Naive thymus-derived CD8-positive, alpha-beta T cell (primary cell): ENCODE data around the gene SASH1. TPM values are rescaled to one million over a fixed set of nuclear protein-coding genes. Genes with fewer than 3 reads are reported as not detected.

Experiments used
- ATAC-seq, 2 donors: fragments of 150-1000 bp; cut with Tn5 transposase in 1 of 2; sonication (Bioruptor Pico), chemical (Tn5 transposase) in 1 of 2; 1 replicate in 1 of 2; 2 replicates in 1 of 2; pipeline ENCODE4 v1.10.0; 2021; ENCODE audit warnings: mild to moderate bottlenecking in 2 of 2, moderate library complexity in 2 of 2
- POLR2A ChIA-PET: fragments of 350-600 bp; sonication (Branson Sonifier 250); formaldehyde crosslinking; loops from one replicate; lab custom pipeline; 2021; ENCODE audit warnings: antibody characterized with exemption; lab: Charles Lee
- DNase-seq, 10 donors: peaks; one replicate each; pipeline versions ENCODE4 v3.0.0 to v3.0.0-alpha.2; 2020 to 2022
- H3K27ac Mint-ChIP-seq, 10 donors: one replicate each; pipeline ENCODE4 v1.8.0; 2020 to 2022; ENCODE audit warnings: mild to moderate bottlenecking in 10 of 10, mixed read lengths in 10 of 10, moderate library complexity in 4 of 10, inconsistent platforms in 1 of 10
- H3K27me3 Mint-ChIP-seq, 5 donors: one replicate each; pipeline ENCODE4 v1.8.0; 2021 to 2022; ENCODE audit warnings: mixed read lengths in 5 of 5
- H3K36me3 Mint-ChIP-seq, 3 donors: one replicate each; pipeline ENCODE4 v1.8.0; 2020 to 2022; ENCODE audit warnings: mixed read lengths in 3 of 3, mild to moderate bottlenecking in 2 of 3, inconsistent platforms in 1 of 3
- H3K4me1 Mint-ChIP-seq, 4 donors: one replicate each; pipeline ENCODE4 v1.8.0; 2021 to 2022; ENCODE audit warnings: mixed read lengths in 4 of 4
- H3K4me3 Mint-ChIP-seq, 10 donors: one replicate each; pipeline ENCODE4 v1.8.0; 2020 to 2022; ENCODE audit warnings: mild to moderate bottlenecking in 10 of 10, mixed read lengths in 10 of 10, moderate library complexity in 6 of 10, inconsistent platforms in 1 of 10
- H3K9me3 Mint-ChIP-seq, 9 donors: one replicate each; pipeline ENCODE4 v1.8.0; 2020 to 2022; ENCODE audit warnings: mixed read lengths in 9 of 9, mild to moderate bottlenecking in 3 of 9, inconsistent platforms in 1 of 9, moderate library complexity in 1 of 9
- polyA plus RNA-seq, 3 donors: library from polyadenylated mRNA; unstranded; fragments of 300-500 nt; fragmentation: Illumina TruSeq; gene quantifications; one replicate each; pipeline ENCODE4 v1.2.3, GENCODE V29; 2021
- total RNA-seq, 8 experiments: library from RNA in 2 of 8; stranded (reverse) in 2 of 8; gene quantifications; one replicate each; pipeline ENCODE4 v1.2.3 and lab custom pipeline; 2021 to 2026

SASH1 gene
- total and polyA plus RNA-seq, 5 experiments from 2014 or later = not detected

DNA sequence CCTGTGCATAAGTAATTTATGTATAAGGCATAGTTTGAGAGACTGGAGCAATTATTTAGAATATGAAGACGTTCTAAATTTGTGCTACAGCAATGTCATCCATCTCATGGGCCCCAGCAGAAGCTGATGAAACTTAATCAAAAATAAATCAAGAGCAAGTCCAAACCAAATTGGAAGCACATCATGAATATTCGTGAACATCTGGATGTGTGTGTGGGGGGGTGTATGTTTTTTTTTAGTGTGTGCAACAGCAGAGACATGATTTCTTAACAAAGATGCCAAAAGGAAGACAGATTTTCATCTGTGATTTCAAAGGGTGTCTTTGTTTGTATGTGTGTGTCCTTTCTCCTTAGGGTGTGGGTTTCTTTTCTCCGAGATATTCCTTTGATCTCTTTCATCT is 58.9 kb downstream of the SASH1 start:
- Mint-ChIP-seq H3K4me3 (no peak overlapping the region), H3K27me3 (peaks cover 3 to 19% (median 11%) of the 10 kb centered on the region in 5 donors), H3K9me3 (peaks cover 0 to 2% (median 0%) of the 10 kb centered on the region in 9 donors), H3K36me3 (no peaks in the 10 kb centered on the region), H3K4me1 (no peaks in the 10 kb centered on the region), H3K27ac (no peak overlapping the region)
- no peak for DNase-seq
- POLR2A ChIA-PET = no interaction called here
- ATAC-seq = no peak

DNA sequence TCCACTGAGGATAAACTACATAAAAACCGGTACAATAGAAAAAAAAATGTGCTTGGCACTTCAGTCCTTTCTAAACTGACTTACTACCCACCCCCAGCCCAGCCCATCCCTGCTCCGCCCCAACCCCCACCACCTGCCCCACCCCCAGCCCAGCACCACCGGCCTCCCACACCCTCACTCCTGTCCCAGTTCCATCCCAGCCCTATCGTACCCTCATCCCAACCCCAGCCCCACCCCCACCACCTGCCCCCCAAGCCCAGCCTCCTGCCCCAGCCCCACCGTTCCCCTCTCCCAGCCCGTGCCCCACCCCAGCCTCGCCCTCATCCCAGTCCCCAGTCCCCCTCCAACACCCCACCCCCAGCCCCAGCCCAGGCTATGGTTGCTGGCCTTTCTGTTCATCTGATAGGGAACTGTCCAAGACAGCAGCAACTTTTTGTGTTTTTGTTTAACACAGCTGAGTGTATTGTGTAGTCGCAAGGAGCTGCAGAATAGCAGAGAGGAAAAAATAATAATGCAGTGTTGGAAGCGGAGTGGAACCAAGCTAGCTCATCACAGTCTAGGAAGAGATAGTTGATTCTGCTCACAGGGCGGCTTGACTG is 61.9 kb downstream of the SASH1 start:
- no peak for ATAC-seq
- POLR2A ChIA-PET = no interaction called here
- DNase-seq = no peak
- H3K27ac Mint-ChIP-seq = no peak overlapping the region
- no peak overlapping the region for H3K4me3 Mint-ChIP-seq
- H3K4me1 Mint-ChIP-seq = no peaks in the 10 kb centered on the region
- no peaks in the 10 kb centered on the region for H3K9me3 Mint-ChIP-seq
- H3K36me3 Mint-ChIP-seq = no peaks in the 10 kb centered on the region
- H3K27me3 Mint-ChIP-seq = peaks cover 3 to 19% (median 11%) of the 10 kb centered on the region in 5 donors

- POLR2A ChIA-PET = no interaction called here
- Mint-ChIP-seq H3K4me1 (no peaks in the 10 kb centered on the region), H3K27me3 (peaks cover 3 to 19% (median 11%) of the 10 kb centered on the region in 5 donors), H3K4me3 (no peak overlapping the region), H3K27ac (no peak overlapping the region), H3K9me3 (no peaks in the 10 kb centered on the region), H3K36me3 (no peaks in the 10 kb centered on the region)
- ATAC-seq (no peak), DNase-seq (no peak)
Measured at GRCh38 chr6:148405894-148406293, 63.3 kb downstream of the SASH1 start.

- peaks cover 3 to 19% (median 10%) of the 10 kb centered on the region in 5 donors for H3K27me3 Mint-ChIP-seq
- DNase-seq (no peak), ATAC-seq (no peak)
- H3K36me3 Mint-ChIP-seq = no peaks in the 10 kb centered on the region
- POLR2A ChIA-PET = no interaction called here
- H3K4me1 Mint-ChIP-seq = no peaks in the 10 kb centered on the region
- no peak overlapping the region for H3K27ac Mint-ChIP-seq
- H3K9me3 Mint-ChIP-seq = no peaks in the 10 kb centered on the region
- H3K4me3 Mint-ChIP-seq = no peak overlapping the region
Measured at GRCh38 chr6:148406579-148407371, 64.1 kb downstream of the SASH1 start.

DNA sequence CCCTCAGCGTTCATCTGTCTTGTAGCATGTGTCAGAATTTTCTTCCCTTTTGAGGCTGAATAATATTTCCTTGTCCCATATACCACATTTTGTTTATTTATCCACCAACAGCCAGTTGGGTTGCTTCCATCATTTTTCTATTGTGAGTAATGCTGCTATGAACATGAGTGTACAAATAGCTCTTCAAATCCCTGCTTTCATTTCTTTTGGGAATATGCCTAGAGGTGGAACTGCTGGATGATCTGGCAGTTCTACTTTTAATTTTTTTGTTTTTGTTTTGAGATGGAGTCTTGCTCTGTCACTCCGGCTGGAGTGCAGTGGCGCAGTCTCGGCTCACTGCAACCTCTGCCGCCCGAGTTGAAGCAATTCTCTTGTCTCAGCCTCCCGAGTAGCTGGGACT is 64.7 kb downstream of the SASH1 start:
- Mint-ChIP-seq H3K36me3 (no peaks in the 10 kb centered on the region), H3K4me1 (no peaks in the 10 kb centered on the region), H3K4me3 (no peak overlapping the region), H3K9me3 (no peaks in the 10 kb centered on the region), H3K27ac (no peak overlapping the region), H3K27me3 (peaks cover 5 to 19% (median 7%) of the 10 kb centered on the region in 5 donors)
- POLR2A ChIA-PET = no interaction called here
- DNase-seq (no peak), ATAC-seq (no peak)

DNA sequence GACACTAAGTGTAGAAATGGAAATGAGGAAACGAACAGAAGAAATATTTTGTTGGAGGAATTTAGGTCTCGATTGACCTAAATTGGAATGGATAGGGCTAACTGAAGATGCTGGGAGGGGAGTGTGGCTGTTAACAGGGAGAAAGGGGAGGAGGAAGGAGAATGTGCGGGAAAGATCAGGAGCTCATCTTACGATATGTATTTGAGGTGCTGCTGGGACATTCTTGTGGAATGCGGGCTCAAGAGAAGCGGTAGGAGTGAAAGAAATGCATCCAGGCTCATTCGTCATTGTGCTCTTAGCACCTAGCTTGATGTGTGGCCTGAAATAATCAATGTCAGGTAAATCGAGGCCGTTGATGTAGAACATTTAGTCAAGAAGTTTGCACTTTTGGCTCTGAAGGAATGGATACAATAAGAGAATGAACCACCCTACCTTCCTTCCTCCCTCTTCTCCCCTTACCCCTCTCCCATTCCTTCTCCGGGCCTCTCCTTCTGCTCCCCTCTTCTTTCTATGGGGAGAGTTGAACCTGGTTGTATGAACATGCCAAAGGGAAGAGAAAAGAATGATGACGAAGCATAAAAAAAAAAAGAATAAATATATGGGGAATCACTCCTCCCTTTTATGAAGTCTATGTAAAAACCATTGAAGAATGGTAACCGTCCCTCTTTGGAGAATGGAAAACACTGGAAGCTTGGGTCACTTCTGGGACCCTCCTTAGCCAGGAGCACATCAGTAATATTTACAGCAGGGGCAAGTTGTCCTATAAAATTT is 70.9 kb downstream of the SASH1 start:
- ATAC-seq = no peak
- no peaks in the 10 kb centered on the region for H3K9me3 Mint-ChIP-seq
- POLR2A ChIA-PET = no interaction called here
- no peak overlapping the region for H3K27ac Mint-ChIP-seq
- H3K36me3 Mint-ChIP-seq = no peaks in the 10 kb centered on the region
- H3K27me3 Mint-ChIP-seq = peaks cover 2 to 28% (median 10%) of the 10 kb centered on the region in 5 donors
- H3K4me3 Mint-ChIP-seq = no peak overlapping the region
- no peak for DNase-seq
- no peaks in the 10 kb centered on the region for H3K4me1 Mint-ChIP-seq

- ATAC-seq (no peak), DNase-seq (no peak)
- H3K4me1 Mint-ChIP-seq = no peaks in the 10 kb centered on the region
- H3K27ac Mint-ChIP-seq = no peak overlapping the region
- H3K9me3 Mint-ChIP-seq = no peaks in the 10 kb centered on the region
- H3K36me3 Mint-ChIP-seq = no peaks in the 10 kb centered on the region
- H3K27me3 Mint-ChIP-seq = peaks cover 2 to 32% (median 12%) of the 10 kb centered on the region in 5 donors
- no peak overlapping the region for H3K4me3 Mint-ChIP-seq
- POLR2A ChIA-PET = no interaction called here
Measured at GRCh38 chr6:148414092-148414489, 71.5 kb downstream of the SASH1 start.

GRCh38 chr6:148414836-148415235 is 72.2 kb downstream of the SASH1 start:
- POLR2A ChIA-PET = no interaction called here
- no peaks in the 10 kb centered on the region for H3K4me1 Mint-ChIP-seq
- H3K36me3 Mint-ChIP-seq = no peaks in the 10 kb centered on the region
- no peak overlapping the region for H3K4me3 Mint-ChIP-seq
- H3K9me3 Mint-ChIP-seq = no peaks in the 10 kb centered on the region
- no peak overlapping the region for H3K27ac Mint-ChIP-seq
- ATAC-seq (no peak), DNase-seq (no peak)
- peaks cover 2 to 32% (median 12%) of the 10 kb centered on the region in 5 donors for H3K27me3 Mint-ChIP-seq

GRCh38 chr6:148415511-148416260 is 73.0 kb downstream of the SASH1 start:
- ATAC-seq (no peak), DNase-seq (no peak)
- POLR2A ChIA-PET = no interaction called here
- no peaks in the 10 kb centered on the region for H3K36me3 Mint-ChIP-seq
- peaks cover 2 to 32% (median 12%) of the 10 kb centered on the region in 5 donors for H3K27me3 Mint-ChIP-seq
- H3K4me1 Mint-ChIP-seq = no peaks in the 10 kb centered on the region
- H3K4me3 Mint-ChIP-seq = no peak overlapping the region
- H3K9me3 Mint-ChIP-seq = no peaks in the 10 kb centered on the region
- no peak overlapping the region for H3K27ac Mint-ChIP-seq

DNA sequence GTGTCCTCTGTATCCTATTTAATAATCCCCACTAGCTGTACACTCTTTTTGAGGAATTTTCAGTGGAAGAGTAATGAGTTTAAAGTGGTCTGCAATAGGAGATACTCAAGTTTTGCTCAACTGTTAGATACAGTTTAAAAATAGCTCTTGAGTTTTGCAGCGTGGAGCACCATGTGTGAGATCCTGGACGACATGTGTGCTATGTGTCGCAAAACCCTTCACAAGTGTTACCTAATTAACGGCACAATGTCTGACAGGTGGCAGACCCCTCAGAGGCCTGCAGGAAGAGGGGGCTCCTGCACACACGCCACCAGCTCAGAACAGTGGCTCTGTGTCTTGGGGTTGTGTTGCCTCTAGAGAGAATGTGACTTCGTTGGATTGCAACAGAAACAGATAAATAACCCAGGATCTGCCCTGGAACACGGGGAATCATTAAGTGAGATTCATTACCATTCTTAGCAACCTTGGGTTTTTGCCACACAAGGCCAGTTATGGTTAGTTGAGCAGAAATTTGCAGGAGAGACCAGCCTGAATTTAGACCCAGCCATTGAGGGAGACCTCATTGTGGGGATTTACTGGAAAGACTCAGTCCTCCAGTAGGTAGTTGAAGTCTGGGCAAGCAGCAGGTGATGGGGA is 73.8 kb downstream of the SASH1 start:
- POLR2A ChIA-PET = no interaction called here
- Mint-ChIP-seq H3K27ac (no peak overlapping the region), H3K36me3 (no peaks in the 10 kb centered on the region), H3K4me1 (no peaks in the 10 kb centered on the region), H3K9me3 (no peaks in the 10 kb centered on the region), H3K4me3 (no peak overlapping the region), H3K27me3 (peaks cover 2 to 32% (median 12%) of the 10 kb centered on the region in 5 donors)
- DNase-seq = no peak
- ATAC-seq = no peak

- Mint-ChIP-seq H3K4me1 (no peaks in the 10 kb centered on the region), H3K36me3 (no peaks in the 10 kb centered on the region), H3K27me3 (peaks cover 0 to 32% (median 12%) of the 10 kb centered on the region in 5 donors), H3K4me3 (no peak overlapping the region), H3K27ac (peak overlapping the region in 1 of 10 donors; percentile 8), H3K9me3 (peaks cover 0 to under 1% (median 0%) of the 10 kb centered on the region in 9 donors)
- POLR2A ChIA-PET = no interaction called here
- DNase-seq (no peak), ATAC-seq (no peak)
Measured at GRCh38 chr6:148417045-148417444, 74.4 kb downstream of the SASH1 start.

DNA sequence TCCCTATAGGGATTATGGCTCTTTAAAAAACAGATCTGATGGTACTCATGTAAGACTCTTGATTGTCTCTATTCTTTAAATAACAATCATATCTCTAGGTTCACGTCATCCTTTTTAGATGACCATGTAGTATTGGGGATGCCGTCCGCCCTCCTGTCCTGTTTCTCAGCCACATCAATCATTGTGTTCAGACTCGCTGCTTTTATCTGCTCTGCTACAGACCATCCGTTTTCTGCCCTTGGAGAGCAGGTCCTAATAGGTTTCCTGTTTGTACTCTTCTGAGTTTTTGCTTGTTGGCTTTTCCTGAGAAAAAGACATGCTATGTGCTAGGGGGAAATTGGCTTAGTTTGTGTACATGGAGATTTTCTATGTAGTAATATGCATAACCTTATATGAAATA is 76.8 kb downstream of the SASH1 start:
- POLR2A ChIA-PET = no interaction called here
- Mint-ChIP-seq H3K4me1 (no peaks in the 10 kb centered on the region), H3K27me3 (peaks cover 0 to 22% (median 6%) of the 10 kb centered on the region in 5 donors)

More for the DNA sequence above, 76.8 kb downstream of the SASH1 start:
- H3K36me3 Mint-ChIP-seq = no peaks in the 10 kb centered on the region
- ATAC-seq = no peak
- H3K9me3 Mint-ChIP-seq = peaks cover 0 to 2% (median 0%) of the 10 kb centered on the region in 9 donors
- no peak overlapping the region for H3K27ac Mint-ChIP-seq
- no peak overlapping the region for H3K4me3 Mint-ChIP-seq
- no peak for DNase-seq
